A549 (cell line): ENCODE measurements around the gene RBM3. TPM values are rescaled to one million over a fixed set of nuclear protein-coding genes. Genes with fewer than 3 reads are reported as not detected.

Source experiments
- ATAC-seq, 2 experiments: fragments of 200-7000 bp in 1 of 2; fragments of >200 bp in 1 of 2; cut with Nextera tagmentation in 1 of 2; cut with Tn5 transposase in 1 of 2; 3 replicates each; pipeline versions ENCODE4 v1.8.0 to v1.9.1; 2018 to 2020; ENCODE audit warnings: mild to moderate bottlenecking in 1 of 2, moderate library complexity in 1 of 2
- CTCF ChIA-PET: fragments of 300-600 bp; sonication (Branson Sonifier 250); formaldehyde crosslinking; extraction: SDS; loops from one replicate; lab custom pipeline; 2021; ENCODE audit warnings: antibody characterized with exemption, inconsistent platforms; lab: Yijun Ruan, JAX
- POLR2A ChIA-PET: fragments of 350-600 bp; formaldehyde crosslinking; extraction: SDS; loops from one replicate; lab custom pipeline; 2021; ENCODE audit warnings: antibody characterized with exemption, inconsistent platforms; lab: Yijun Ruan, JAX
- DNase-seq, 2 experiments: peaks; one replicate each; pipeline versions ENCODE4 v3.0.0 to v3.0.0-alpha.2; 2011 to 2016; ENCODE audit warnings: low read depth in 1 of 2, low spot score in 1 of 2
- FAIRE-seq: peaks from 2 replicates; lab custom pipeline; 2011; peaks lifted over from hg19 to GRCh38; lab: Jason Lieb, UNC
- H3K27ac ChIP-seq, 2 experiments: fragments of >200 bp; sonication (Bioruptor Twin); formaldehyde crosslinking; 3 replicates each; pipeline ENCODE4 v1.5.1; 2016 to 2017
- H3K4me1 ChIP-seq: fragments of >200 bp; sonication (Bioruptor Twin); formaldehyde crosslinking; 3 replicates; pipeline ENCODE4 v1.6.1; 2016
- H3K4me2 ChIP-seq: fragments of >200 bp; sonication (Bioruptor Twin); formaldehyde crosslinking; 3 replicates; pipeline ENCODE4 v1.6.1; 2016
- H3K4me3 ChIP-seq: fragments of >200 bp; sonication (Bioruptor Twin); formaldehyde crosslinking; 3 replicates; pipeline ENCODE4 v1.5.1; 2016
- H3K9me3 ChIP-seq: fragments of >200 bp; sonication (Bioruptor Twin); formaldehyde crosslinking; 3 replicates; pipeline ENCODE4 v1.6.1; 2016
- BCL3 ChIP-seq: fragments of >200 bp; sonication (Bioruptor Twin); formaldehyde crosslinking; IDR thresholded peaks from 3 replicates; pipeline ENCODE4 v1.6.1; 2016
- CBX2 ChIP-seq: fragments of 200-600 bp; sonication (generic); IDR thresholded peaks from 2 replicates; pipeline ENCODE4 v1.6.1; 2016; ENCODE audit warnings: low read depth, mild to moderate bottlenecking, borderline replicate concordance
- CEBPB ChIP-seq, 2 experiments: fragments of >200 bp in 1 of 2; sonication (Bioruptor Twin) in 1 of 2; formaldehyde crosslinking in 1 of 2; IDR thresholded peaks; 2 replicates each; pipeline ENCODE4 v1.6.1; 2012 to 2016
- CHD4 ChIP-seq: fragments of 200-600 bp; sonication (generic); IDR thresholded peaks from 2 replicates; pipeline ENCODE4 v1.6.1; 2016; ENCODE audit warnings: antibody characterized with exemption, mild to moderate bottlenecking, borderline replicate concordance
- ELK1 ChIP-seq: fragments of 150-350 bp; IDR thresholded peaks from 2 replicates; pipeline ENCODE4 v1.6.1; 2014; ENCODE audit warnings: low read depth, mild to moderate bottlenecking, low read length
- EP300 ChIP-seq, 2 experiments: fragments of >200 bp; sonication (Bioruptor Twin); formaldehyde crosslinking; IDR thresholded peaks; 2 replicates in 1 of 2; 3 replicates in 1 of 2; pipeline ENCODE4 v1.6.1; 2016 to 2017
- FOSL2 ChIP-seq, 2 experiments: fragments of 450-650 bp in 1 of 2; fragments of >200 bp in 1 of 2; sonication (Bioruptor Twin) in 1 of 2; formaldehyde crosslinking; IDR thresholded peaks; 2 replicates each; pipeline versions ENCODE4 v1.5.0 to v1.6.1; 2016 to 2020; ENCODE audit warnings: mild to moderate bottlenecking in 1 of 2, moderate library complexity in 1 of 2
- FOXS1 ChIP-seq: fragments of 250-450 bp; sonication (Bioruptor Pico); IDR thresholded peaks from 2 replicates; pipeline ENCODE4 v1.5.0; 2020; ENCODE audit warnings: mild to moderate bottlenecking, moderate library complexity
- HOXB5 ChIP-seq: fragments of 250-450 bp; sonication (Bioruptor Pico); IDR thresholded peaks from 2 replicates; pipeline ENCODE4 v1.5.0; 2020; ENCODE audit warnings: mild to moderate bottlenecking, moderate library complexity
- JUN ChIP-seq, 2 experiments: fragments of >200 bp; sonication (Bioruptor Twin); formaldehyde crosslinking; IDR thresholded peaks; 2 replicates in 1 of 2; 3 replicates in 1 of 2; pipeline ENCODE4 v1.6.1; 2016 to 2017
- KDM5A ChIP-seq: fragments of 200-600 bp; sonication (generic); IDR thresholded peaks from 2 replicates; pipeline ENCODE4 v1.6.1; 2016; ENCODE audit warnings: antibody characterized with exemption, mild to moderate bottlenecking
- MAFK ChIP-seq: fragments of 450-650 bp; IDR thresholded peaks from 2 replicates; pipeline ENCODE4 v1.6.1; 2014; ENCODE audit not compliant: partially characterized antibody
- MYC ChIP-seq: IDR thresholded peaks from 2 replicates; pipeline ENCODE4 v1.6.1; 2012; ENCODE audit warnings: mild to moderate bottlenecking, inconsistent platforms, low read length, improper control_type of control experiment, borderline replicate concordance
- NPAS2 ChIP-seq: fragments of 250-450 bp; sonication (Bioruptor Pico); IDR thresholded peaks from 2 replicates; pipeline ENCODE4 v1.8.0; 2022; ENCODE audit warnings: mild to moderate bottlenecking, moderate library complexity, borderline replicate concordance
- NR3C1 ChIP-seq: fragments of >200 bp; sonication (Bioruptor Twin); formaldehyde crosslinking; IDR thresholded peaks from 3 replicates; pipeline ENCODE4 v1.6.1; 2017
- PHF8 ChIP-seq: fragments of 200-600 bp; sonication (generic); IDR thresholded peaks from 2 replicates; pipeline ENCODE4 v1.6.1; 2016; ENCODE audit warnings: low read depth, mild to moderate bottlenecking, antibody characterized with exemption, moderate library complexity, borderline replicate concordance
- POLR2AphosphoS2 ChIP-seq: conservative IDR thresholded peaks from 2 replicates; pipeline ENCODE4 v1.6.1; 2012; ENCODE audit warnings: low read length, improper control_type of control experiment, inconsistent platforms
- RCOR1 ChIP-seq: fragments of 150-350 bp; IDR thresholded peaks from 2 replicates; pipeline ENCODE4 v1.6.1; 2014; ENCODE audit warnings: antibody characterized with exemption, low read length, low read depth
- REST ChIP-seq: fragments of 200-600 bp; sonication (generic); IDR thresholded peaks from 2 replicates; pipeline ENCODE4 v1.6.1; 2016; ENCODE audit warnings: antibody characterized with exemption, mild to moderate bottlenecking, moderate library complexity
- SREBF2 ChIP-seq: fragments of 450-650 bp; IDR thresholded peaks from 2 replicates; pipeline ENCODE4 v1.6.1; 2014; ENCODE audit warnings: mild to moderate bottlenecking, moderate library complexity
- ZFP36 ChIP-seq: fragments of 450-650 bp; IDR thresholded peaks from 2 replicates; pipeline ENCODE4 v1.6.1; 2014; ENCODE audit warnings: borderline replicate concordance; ENCODE audit not compliant: partially characterized antibody
- WGBS: methylation state at CpG from one replicate; pipeline ENCODE4 v1.1.6; 2017; ENCODE audit errors: missing lambda C conversion rate; 5-methylcytosine and 5-hydroxymethylcytosine counted together
- polyA plus RNA-seq, 4 experiments: library from polyadenylated mRNA; depleted of rRNA in 3 of 4; stranded (reverse); fragments of >200 nt; fragmentation: RNase III in 1 of 4; extraction: RNeasy Plus Mini Kit Qiagen cat#74134 plus additional on column Dnase treatment in 1 of 4; gene quantifications; 2 replicates in 3 of 4; 3 replicates in 1 of 4; pipeline ENCODE4 v1.2.3, GENCODE V29; 2011 to 2017

RBM3 gene
- polyA plus RNA-seq, 2 of the 4 experiments (the other 2 are of a cell fraction) = 337 to 353 TPM

- no peak overlapping the region for H3K4me2 ChIP-seq
These were observed 31.8 kb downstream of the RBM3 start for GRCh38 chrX:48606091-48606490.

GRCh38 chrX:48611703-48612102, 37.4 kb downstream of the RBM3 start:
- FAIRE-seq (peak; percentile 36), DNase-seq (no peak), ATAC-seq (no peak)
- ChIA-PET POLR2A (no interaction called here), CTCF (no interaction called here)
- no peak overlapping the region for H3K4me3 ChIP-seq
- no peaks in the 10 kb centered on the region for H3K9me3 ChIP-seq
- H3K4me1 ChIP-seq = no peaks in the 10 kb centered on the region
- H3K4me2 ChIP-seq = no peak overlapping the region
- 61% methylated on average over 2 of the region's 2 CpGs for WGBS
- TF ChIP-seq BCL3 = no peak
- TF ChIP-seq MAFK = no peak
- TF ChIP-seq REST = no peak
- TF ChIP-seq PHF8 = no peak
- TF ChIP-seq RCOR1 = no peak
- no peak for TF ChIP-seq SREBF2
- TF ChIP-seq NR3C1 = no peak
- no peak for TF ChIP-seq ELK1
- TF ChIP-seq FOXS1 (CRISPR knock-in tag) = no peak
- no peak for TF ChIP-seq FOSL2 (IDR thresholded peaks at IDR 0.05)
- TF ChIP-seq FOSL2 (CRISPR knock-in tag; IDR thresholded peaks at IDR 0.05) = no peak
- no peak for TF ChIP-seq ZFP36
- TF ChIP-seq EP300 (IDR thresholded peaks at IDR 0.05) = no peak
- no peak for TF ChIP-seq KDM5A
- no peak for TF ChIP-seq POLR2AphosphoS2
- no peak for TF ChIP-seq MYC
- no peak for TF ChIP-seq CHD4
- TF ChIP-seq HOXB5 (CRISPR knock-in tag) = no peak
- TF ChIP-seq CBX2 = no peak
- no peak for TF ChIP-seq CEBPB (IDR thresholded peaks at IDR 0.05)
- no peak overlapping the region for H3K27ac ChIP-seq

More at GRCh38 chrX:48606091-48606490, 31.8 kb downstream of the RBM3 start:
- H3K9me3 ChIP-seq = no peaks in the 10 kb centered on the region
- no peak for TF ChIP-seq JUN (IDR thresholded peaks at IDR 0.05)
- no peak for TF ChIP-seq NPAS2
- TF ChIP-seq, all 56 proteins: peak for 0
- ATAC-seq (peak; percentile 38 to 45; a peak in 4 of 6 replicates), DNase-seq (no peak), FAIRE-seq (no peak)
- Histone ChIP-seq H3K4me1 (no peaks in the 10 kb centered on the region), H3K27ac (no peak overlapping the region), H3K4me3 (no peak overlapping the region)
- ChIA-PET POLR2A (interaction anchor here (2.8 kb wide), 1 partner anchor 8 kb away, joined by 13 read pairs; no protein-coding TSS in a partner anchor), CTCF (no interaction called here)
- WGBS = 85% methylated on average over 6 of the region's 6 CpGs
